Erythroblast (primary cell): ENCODE results near the gene CEP170.

Source experiments
- GATA1 ChIP-seq: IDR thresholded peaks from 2 replicates; pipeline ENCODE4 v1.6.1; 2011; ENCODE audit warnings: low read depth, mild to moderate bottlenecking, control low read depth, low read length, moderate library complexity
- POLR2A ChIP-seq: IDR thresholded peaks from 2 replicates; pipeline ENCODE4 v1.6.1; 2011; ENCODE audit warnings: mild to moderate bottlenecking, low read length

DNA sequence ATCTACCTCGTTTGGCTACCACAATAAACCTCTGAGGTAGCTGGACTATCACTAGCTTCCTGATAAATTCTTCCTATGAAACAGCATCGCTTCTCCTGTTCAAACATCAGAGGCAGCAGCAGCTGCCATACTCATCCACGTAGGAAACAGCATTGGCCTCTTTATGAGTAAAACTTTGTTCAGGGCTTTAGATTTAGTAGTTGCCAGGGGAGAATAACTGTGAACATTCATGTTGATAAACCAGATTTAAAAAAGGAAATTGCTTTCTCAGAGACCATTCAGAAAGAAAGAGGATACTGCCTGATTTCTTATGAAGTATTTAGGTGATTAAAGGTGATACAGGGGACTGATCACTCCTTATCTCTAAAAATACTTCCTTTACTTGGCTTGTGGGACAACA, 7.2 kb downstream of the CEP170 start:
- no peak for TF ChIP-seq POLR2A
- TF ChIP-seq GATA1: no peak
